H1 (cell line): ENCODE results near the gene SLC26A8. TPM values are rescaled to one million over a fixed set of nuclear protein-coding genes. Genes with fewer than 3 reads are reported as not detected.

Source experiments
- CTCF ChIA-PET: fragments of 300-600 bp; sonication (Branson Sonifier 250); formaldehyde crosslinking; loops from one replicate; lab custom pipeline; 2021; ENCODE audit not compliant: partially characterized antibody; lab: Charles Lee
- POLR2A ChIA-PET: fragments of 300-600 bp; sonication (Branson Sonifier 250); formaldehyde crosslinking; loops from one replicate; lab custom pipeline; 2021; ENCODE audit warnings: inconsistent platforms; ENCODE audit not compliant: partially characterized antibody; lab: Charles Lee
- DNase-seq, 2 experiments: peaks; one replicate each; pipeline versions ENCODE4 v3.0.0 to v3.0.0-alpha.2; 2010 to 2022; ENCODE audit warnings: low spot score in 2 of 2, low read depth in 1 of 2, mixed read lengths in 1 of 2
- FAIRE-seq: peaks from 2 replicates; lab custom pipeline; 2011; peaks lifted over from hg19 to GRCh38; lab: Jason Lieb, UNC
- H2AFZ ChIP-seq: 2 replicates; pipeline ENCODE4 v1.8.1; 2012; ENCODE audit warnings: low read length, inconsistent platforms
- H2AK5ac ChIP-seq: 2 replicates; pipeline ENCODE4 v1.6.1; 2013; ENCODE audit warnings: low read depth, low read length
- H2BK120ac ChIP-seq: replicated peaks from 2 replicates; pipeline ENCODE3; 2013; ENCODE audit warnings: low read depth, low read length, inconsistent platforms
- H2BK12ac ChIP-seq: 2 replicates; pipeline ENCODE4 v1.6.1; 2013; ENCODE audit warnings: low read depth, low read length
- H2BK15ac ChIP-seq: 2 replicates; pipeline ENCODE4 v1.6.1; 2013; ENCODE audit warnings: low read length
- H2BK20ac ChIP-seq: 2 replicates; pipeline ENCODE4 v1.6.1; 2013; ENCODE audit warnings: low read length
- H2BK5ac ChIP-seq: 2 replicates; pipeline ENCODE4 v1.6.1; 2013; ENCODE audit warnings: low read depth, low read length
- H3K14ac ChIP-seq: 2 replicates; pipeline ENCODE4 v1.6.1; 2013; ENCODE audit warnings: inconsistent platforms; ENCODE audit not compliant: insufficient read length
- H3K18ac ChIP-seq: 2 replicates; pipeline ENCODE4 v1.6.1; 2013; ENCODE audit warnings: low read length; ENCODE audit errors: extremely low read depth
- H3K23ac ChIP-seq: 2 replicates; pipeline ENCODE4 v1.6.1; 2013; ENCODE audit warnings: inconsistent platforms; ENCODE audit not compliant: insufficient read length
- H3K23me2 ChIP-seq: 2 replicates; pipeline ENCODE4 v1.6.1; 2013; ENCODE audit warnings: low read depth, low read length
- H3K27ac ChIP-seq: 2 replicates; pipeline ENCODE4 v1.6.1; 2011; ENCODE audit warnings: low read depth, low read length, inconsistent platforms
- H3K27me3 ChIP-seq, 4 experiments: replicated peaks in 1 of 4; 1 replicate in 1 of 4; 2 replicates in 3 of 4; pipeline versions ENCODE4 v1.6.1 to v1.8.1; 2011 to 2013; ENCODE audit warnings: low read length in 3 of 4, mild to moderate bottlenecking in 3 of 4, inconsistent platforms in 2 of 4, mixed read lengths in 2 of 4, moderate library complexity in 1 of 4; ENCODE audit not compliant: control insufficient read depth in 3 of 4, insufficient read depth in 3 of 4; ENCODE audit errors: extremely low read depth in 1 of 4
- H3K36me3 ChIP-seq, 4 experiments: 2 replicates each; pipeline versions ENCODE4 v1.6.1 to v1.8.1; 2011 to 2013; ENCODE audit warnings: mild to moderate bottlenecking in 4 of 4, low read length in 3 of 4, moderate library complexity in 2 of 4, control low read depth in 1 of 4, inconsistent platforms in 1 of 4; ENCODE audit not compliant: insufficient read depth in 4 of 4, control insufficient read depth in 2 of 4
- H3K4ac ChIP-seq: replicated peaks from 2 replicates; pipeline ENCODE3; 2013; ENCODE audit warnings: low read length, low read depth, mixed read lengths, inconsistent platforms; ENCODE audit not compliant: insufficient read length
- H3K4me1 ChIP-seq, 4 experiments: replicated peaks in 1 of 4; 1 replicate in 1 of 4; 2 replicates in 3 of 4; pipeline versions ENCODE4 v1.6.1 to v1.8.1; 2011 to 2013; ENCODE audit warnings: low read length in 3 of 4, inconsistent platforms in 2 of 4, mixed read lengths in 1 of 4; ENCODE audit not compliant: insufficient read depth in 4 of 4, control insufficient read depth in 3 of 4
- H3K4me2 ChIP-seq, 2 experiments: 2 replicates each; pipeline versions ENCODE4 v1.6.1 to v1.8.1; 2011 to 2013; ENCODE audit warnings: low read depth in 2 of 2, low read length in 2 of 2, control low read depth in 1 of 2, inconsistent platforms in 1 of 2, mild to moderate bottlenecking in 1 of 2; ENCODE audit not compliant: insufficient read depth in 1 of 2
- H3K4me3 ChIP-seq, 4 experiments: fragments of 200-600, 300-600 bp in 1 of 4; sonication (generic), shearing (Covaris generic), sonication (Bioruptor Twin) in 1 of 4; 2 replicates each; pipeline versions ENCODE4 v1.5.1 to v1.8.1; 2011 to 2016; ENCODE audit warnings: low read length in 4 of 4, low read depth in 3 of 4, control low read depth in 2 of 4, inconsistent platforms in 2 of 4, mild to moderate bottlenecking in 2 of 4, mixed read lengths in 1 of 4, moderate library complexity in 1 of 4; ENCODE audit not compliant: insufficient read depth in 2 of 4; ENCODE audit errors: extremely low read depth in 1 of 4
- H3K56ac ChIP-seq: replicated peaks from 2 replicates; pipeline ENCODE3; 2013; ENCODE audit warnings: low read depth, mild to moderate bottlenecking, mixed read lengths, low read length, inconsistent platforms; ENCODE audit not compliant: insufficient read length
- H3K79me1 ChIP-seq: 2 replicates; pipeline ENCODE4 v1.6.1; 2013; ENCODE audit warnings: low read depth, low read length, control low read depth
- H3K79me2 ChIP-seq, 2 experiments: 2 replicates each; pipeline versions ENCODE4 v1.6.1 to v1.8.1; 2012 to 2013; ENCODE audit warnings: low read length in 2 of 2, mild to moderate bottlenecking in 2 of 2, inconsistent platforms in 1 of 2; ENCODE audit not compliant: insufficient read depth in 2 of 2, control insufficient read depth in 1 of 2
- H3K9ac ChIP-seq, 4 experiments: replicated peaks in 1 of 4; 1 replicate in 1 of 4; 2 replicates in 3 of 4; pipeline versions ENCODE4 v1.6.1 to v1.8.1; 2011 to 2013; ENCODE audit warnings: low read depth in 3 of 4, low read length in 3 of 4, control low read depth in 2 of 4, mild to moderate bottlenecking in 2 of 4, moderate library complexity in 2 of 4, inconsistent platforms in 1 of 4; ENCODE audit errors: extremely low read depth in 1 of 4
- H3K9me3 ChIP-seq, 2 experiments: 2 replicates each; pipeline versions ENCODE4 v1.6.1 to v1.8.1; 2012 to 2013; ENCODE audit warnings: mild to moderate bottlenecking in 2 of 2, moderate library complexity in 2 of 2, control low read depth in 1 of 2, inconsistent platforms in 1 of 2, low read depth in 1 of 2, low read length in 1 of 2, mixed read lengths in 1 of 2; ENCODE audit not compliant: insufficient read depth in 2 of 2
- H4K20me1 ChIP-seq, 2 experiments: replicated peaks in 1 of 2; 2 replicates each; pipeline versions ENCODE3 to v1.8.1; 2011 to 2013; ENCODE audit warnings: inconsistent platforms in 2 of 2, low read length in 2 of 2, mild to moderate bottlenecking in 1 of 2; ENCODE audit not compliant: insufficient read depth in 2 of 2, control insufficient read depth in 1 of 2
- H4K5ac ChIP-seq: 2 replicates; pipeline ENCODE4 v1.6.1; 2013; ENCODE audit warnings: low read length, low read depth, mixed read lengths, inconsistent platforms; ENCODE audit not compliant: insufficient read length
- H4K8ac ChIP-seq: 2 replicates; pipeline ENCODE4 v1.8.0; 2013; ENCODE audit warnings: mild to moderate bottlenecking, moderate library complexity, low read length, inconsistent platforms; ENCODE audit not compliant: insufficient read depth; ENCODE audit errors: extremely low read depth
- H4K91ac ChIP-seq: replicated peaks from 2 replicates; pipeline ENCODE3; 2013; ENCODE audit warnings: low read length, mixed read lengths, inconsistent platforms; ENCODE audit not compliant: insufficient read length
- EZH2 ChIP-seq: fragments of 200-600 bp; sonication (generic); IDR thresholded peaks from 2 replicates; pipeline ENCODE4 v1.7.1; 2012; ENCODE audit warnings: low read depth, mild to moderate bottlenecking, moderate library complexity, low read length, inconsistent platforms; ENCODE audit not compliant: severe bottlenecking
- GTF2F1 ChIP-seq: IDR thresholded peaks from 2 replicates; pipeline ENCODE4 v1.6.1; 2012; ENCODE audit warnings: low read depth, low read length, improper control_type of control experiment, borderline replicate concordance
- WGBS, 2 experiments: shearing (Covaris generic) in 1 of 2; methylation state at CpG; one replicate each; pipeline versions ENCODE4 v1.1.6 to v1.1.7; 2013 to 2015; ENCODE audit warnings: low lambda C conversion rate in 2 of 2, mixed read lengths in 2 of 2, inconsistent platforms in 1 of 2, low coverage in 1 of 2, missing lambda C conversion rate in 1 of 2; ENCODE audit not compliant: insufficient replicate concordance in 2 of 2, insufficient coverage in 1 of 2, insufficient read length in 1 of 2; ENCODE audit errors: extremely low coverage in 1 of 2, missing lambda C conversion rate in 1 of 2; 5-methylcytosine and 5-hydroxymethylcytosine counted together
- polyA plus RNA-seq, 7 experiments: library from polyadenylated mRNA; depleted of rRNA in 3 of 7; stranded (reverse) in 5 of 7; unstranded in 2 of 7; fragments of >200 nt in 5 of 7; fragments of 200-250 nt in 2 of 7; gene quantifications; 1 replicate in 5 of 7; 2 replicates in 1 of 7; 4 replicates in 1 of 7; pipeline versions ENCODE4 v1.2.1 to v1.2.3, GENCODE V29; 2011 to 2013; ENCODE audit warnings: missing spikeins in 2 of 7, mixed read lengths in 2 of 7
- total RNA-seq: library from RNA; stranded (reverse); fragmentation: NEBNext Ultra II Directional; extraction: Animal tissue kit (Norgen Biotek cat#: 25700); gene quantifications from 2 replicates; pipeline ENCODE4 v1.2.1, GENCODE V29; 2021

SLC26A8 gene
- total and polyA plus RNA-seq, 2 of the 8 experiments (the other 6 are each of a cell fraction or from before 2014, with no cell fraction given) = 0.56 to 0.57 TPM

DNA sequence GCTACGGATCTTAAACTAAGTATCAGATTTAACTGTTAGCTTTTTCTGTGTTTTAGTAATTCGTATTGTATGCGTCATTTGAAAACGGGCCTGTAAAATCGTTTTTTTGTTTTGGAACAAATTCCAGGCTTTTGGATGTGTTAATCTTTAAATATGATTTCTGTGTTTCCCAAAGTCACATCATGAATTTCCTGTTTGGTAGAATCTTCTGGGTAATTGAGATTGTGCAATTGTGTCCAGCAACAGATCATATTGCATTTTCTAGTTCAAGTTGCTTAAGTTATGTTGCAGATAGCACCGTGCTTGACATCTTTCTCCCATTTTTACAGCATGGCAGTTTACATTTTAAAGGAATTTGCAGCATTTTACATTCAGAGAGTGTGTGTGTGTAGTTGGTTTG, 5.0 kb upstream of the SLC26A8 start:
- peaks cover 0 to 14% (median 8%) of the 10 kb centered on the region in 4 experiments; a peak in 5 of 7 replicates for H3K4me1 ChIP-seq
- no peak overlapping the region for H2BK12ac ChIP-seq
- peaks cover 9% of the 10 kb centered on the region for H3K23me2 ChIP-seq
- ChIA-PET CTCF (interaction anchor here (0.6 to 6.1 kb wide), 7 partner anchors 14 to 380 kb away, joined by 3 to 57 read pairs (median 4); no protein-coding TSS in a partner anchor), POLR2A (interaction anchor here (1.1 to 1.7 kb wide), 4 partner anchors 9 to 36 kb away, joined by 3 to 8 read pairs (median 4); no protein-coding TSS in a partner anchor)
- no peaks in the 10 kb centered on the region for H3K36me3 ChIP-seq
- H3K14ac ChIP-seq = no peak overlapping the region
- H2AK5ac ChIP-seq = no peak overlapping the region
- no peak overlapping the region for H2BK5ac ChIP-seq
- H4K20me1 ChIP-seq = peaks cover 4% of the 10 kb centered on the region in 2 experiments
- TF ChIP-seq EZH2 = no peak
- no peak for TF ChIP-seq GTF2F1
- DNase-seq (no peak), FAIRE-seq (no peak)
- H3K9me3 ChIP-seq = no peaks in the 10 kb centered on the region
- 68% methylated on average over 6 of the region's 6 CpGs; no CpG with 5 or more reads in 1 of the 2 experiments for WGBS, 2 experiments
- no peak overlapping the region for H4K91ac ChIP-seq
- no peak overlapping the region for H2BK120ac ChIP-seq
- H3K79me1 ChIP-seq = peaks cover 4% of the 10 kb centered on the region
- no peak overlapping the region for H3K27ac ChIP-seq
- no peak overlapping the region for H3K23ac ChIP-seq
- H3K56ac ChIP-seq = no peak overlapping the region
- no peaks in the 10 kb centered on the region for H3K27me3 ChIP-seq
- H4K5ac ChIP-seq = no peak overlapping the region
- H3K4ac ChIP-seq = no peak overlapping the region
- H3K79me2 ChIP-seq = peaks cover 3 to 63% of the 10 kb centered on the region in 2 experiments; a peak in 3 of 4 replicates
- H4K8ac ChIP-seq = no peak overlapping the region
- no peak overlapping the region for H2BK20ac ChIP-seq
- H2BK15ac ChIP-seq = no peak overlapping the region
- H3K18ac ChIP-seq = no peak overlapping the region
- H2AFZ ChIP-seq = no peak overlapping the region
- H3K9ac ChIP-seq = no peak overlapping the region; a peak in 1 of 7 replicates
- H3K4me2 ChIP-seq = peak overlapping the region; percentile 77 to 93
- peak overlapping the region; percentile 91 to 95 (median 93); a peak in 6 of 8 replicates for H3K4me3 ChIP-seq
